Fibroblast of pulmonary artery (primary cell): Measurements from ENCODE around the gene CEP85L.

Experiments used
- DNase-seq: peaks from one replicate; pipeline ENCODE4 v3.0.0-alpha.2; 2010; ENCODE audit warnings: low read depth
- H3K4me3 ChIP-seq: replicated peaks from 2 replicates; pipeline ENCODE4 v1.5.1; 2011; ENCODE audit warnings: low read depth, mild to moderate bottlenecking, control low read depth, low read length, moderate library complexity
- CTCF ChIP-seq: IDR thresholded peaks from 2 replicates; pipeline ENCODE4 v1.5.1; 2011; ENCODE audit warnings: mild to moderate bottlenecking, control low read depth, low read length, inconsistent platforms; ENCODE audit errors: missing control alignments

Gene CEP85L

DNA sequence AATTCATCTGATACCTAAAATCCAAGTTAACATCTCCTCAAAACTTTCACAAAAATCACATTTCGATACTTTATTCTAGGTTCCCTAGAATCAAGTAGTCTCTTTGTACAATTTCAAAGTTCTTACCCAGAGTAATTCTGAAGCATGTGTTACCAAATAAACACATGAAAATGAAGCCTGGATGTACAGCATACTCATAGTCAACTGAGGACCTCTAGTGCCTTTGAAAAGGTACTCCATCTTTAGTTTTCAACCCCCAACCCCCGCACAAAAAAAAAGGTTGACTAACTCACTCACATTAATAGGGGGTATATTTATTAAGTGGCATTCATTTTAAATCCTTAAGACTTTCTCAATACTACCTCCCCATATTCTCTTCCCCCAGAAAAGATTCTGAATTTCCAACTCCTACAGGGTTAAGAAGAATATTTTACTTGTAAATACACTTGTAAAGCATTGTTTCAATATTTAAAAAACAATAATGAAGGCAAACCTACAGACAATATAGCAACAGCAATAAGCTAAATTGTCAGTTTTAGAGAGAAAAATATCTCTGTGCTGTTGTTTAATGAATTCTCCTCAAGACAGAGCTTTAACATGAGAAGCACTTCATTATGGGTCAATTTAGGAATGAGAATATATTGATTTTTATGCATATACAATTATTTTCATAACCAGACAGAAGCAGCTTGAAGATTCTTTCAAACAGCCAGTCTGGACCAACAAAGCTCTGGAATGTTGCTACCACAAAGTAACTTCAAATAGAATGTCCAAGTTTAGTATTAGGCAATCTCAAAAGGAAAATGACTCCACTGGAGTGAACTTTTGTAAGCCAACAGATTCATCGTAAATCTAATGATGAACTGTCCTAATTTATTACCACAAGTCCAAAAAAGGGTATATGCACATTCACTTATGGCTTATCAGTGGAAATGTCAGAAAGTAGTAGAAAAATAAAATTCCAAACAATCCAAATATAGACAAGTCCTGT lies 100.0 kb downstream of the CEP85L start:
- H3K4me3 ChIP-seq = no peak overlapping the region
- TF ChIP-seq CTCF = peak; percentile 67
- peak; percentile 80 for DNase-seq

DNA sequence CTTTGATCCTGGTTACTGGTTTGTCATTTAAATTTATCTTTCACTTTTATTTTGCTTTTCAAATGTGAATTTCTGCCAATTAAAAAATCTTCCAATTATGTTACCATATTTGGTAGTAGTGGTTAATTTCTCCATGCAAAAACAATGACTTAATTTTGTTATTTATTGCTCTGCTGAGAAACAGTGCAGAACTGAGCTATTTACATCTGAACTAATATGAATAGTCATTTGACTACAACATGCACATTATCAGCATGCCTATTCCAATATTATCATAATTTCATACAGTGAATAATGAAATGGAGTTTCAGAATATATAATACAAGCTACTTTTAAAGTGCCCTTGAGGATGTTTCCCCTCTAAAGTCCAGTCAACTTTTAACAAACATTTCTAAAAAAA lies 102.8 kb downstream of the CEP85L start:
- no peak overlapping the region for H3K4me3 ChIP-seq
- no peak for DNase-seq
- no peak for TF ChIP-seq CTCF

- H3K4me3 ChIP-seq = no peak within 1 kb of the TSS
- TF ChIP-seq CTCF = no peak
- DNase-seq = no peak
These were observed 103.3 kb downstream of the CEP85L start, which contains the start of gene PLN for GRCh38 chr6:118548136-118548535. Gene PLN, plus strand, starts transcription at chr6:118548296. Its CDS starts 10,626 bp downstream, at chr6:118558922.

DNA sequence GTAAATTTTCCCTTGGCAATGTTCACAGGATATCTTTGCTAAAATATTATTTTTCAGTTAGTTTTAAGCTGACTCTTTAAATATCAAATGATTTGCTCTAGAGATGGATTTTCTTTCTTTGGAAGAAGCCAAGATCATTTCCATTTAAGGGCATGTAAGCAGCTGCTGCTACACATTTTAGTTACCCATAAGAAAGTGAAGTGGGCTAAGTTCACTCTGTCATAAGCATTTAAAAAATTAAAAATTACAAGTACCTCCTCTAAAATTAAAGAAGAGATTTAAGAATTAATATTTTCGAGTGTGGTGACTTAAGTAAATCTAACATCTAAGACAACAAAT lies 104.5 kb downstream of the CEP85L start:
- no peak overlapping the region for H3K4me3 ChIP-seq
- TF ChIP-seq CTCF = no peak
- no peak for DNase-seq

DNA sequence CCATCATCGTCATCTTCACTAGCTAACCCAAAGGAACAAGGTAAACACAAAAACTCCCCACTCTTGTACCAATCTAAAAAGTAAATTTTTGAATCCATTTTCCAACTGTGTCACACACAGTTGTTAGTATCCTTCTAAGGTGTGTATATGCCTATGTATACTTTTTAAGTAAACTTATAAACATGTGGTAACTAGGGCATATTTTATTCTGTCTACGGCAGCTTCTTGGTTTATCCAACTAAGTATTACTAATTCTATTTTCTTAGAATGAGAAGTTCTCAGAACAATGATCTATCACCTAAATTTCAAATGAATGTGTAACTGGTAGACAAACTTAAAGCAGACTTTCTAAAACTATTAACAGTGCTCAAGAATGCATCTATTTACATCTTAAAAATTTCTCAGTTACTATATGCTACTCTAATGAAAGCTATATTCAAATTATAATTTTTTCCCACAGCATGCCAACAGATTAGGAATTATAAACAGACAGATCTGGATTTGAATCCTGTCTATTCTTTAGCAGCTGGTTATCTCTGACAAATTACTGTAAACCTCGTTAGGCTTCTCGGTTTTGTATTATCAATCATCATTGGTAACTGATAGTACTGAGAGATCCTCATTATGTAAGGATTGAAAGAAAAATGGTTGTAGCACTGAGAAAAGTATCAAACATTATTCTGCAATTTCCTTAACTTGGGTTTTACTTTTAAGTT lies 105.1 kb downstream of the CEP85L start:
- no peak for DNase-seq

GRCh38 chr6:118544105-118544504 lies 107.3 kb downstream of the CEP85L start:
- no peak overlapping the region for H3K4me3 ChIP-seq
- no peak for TF ChIP-seq CTCF
- DNase-seq = no peak

More for the DNA sequence above, 105.1 kb downstream of the CEP85L start:
- TF ChIP-seq CTCF = no peak
- no peak overlapping the region for H3K4me3 ChIP-seq
